ENCODE results near the gene ALPP. TPM values are rescaled to one million over a fixed set of nuclear protein-coding genes. Genes with fewer than 3 reads are reported as not detected.
"Not testable (repeated sequence)": the region's sequence is repeated elsewhere in the genome, so short reads cannot be mapped to it uniquely, and the experiment has no call there.

ALPP gene
- polyA plus RNA-seq (2012; ENCODE audit: low read depth, missing spikeins), result 0.04 TPM

DNA sequence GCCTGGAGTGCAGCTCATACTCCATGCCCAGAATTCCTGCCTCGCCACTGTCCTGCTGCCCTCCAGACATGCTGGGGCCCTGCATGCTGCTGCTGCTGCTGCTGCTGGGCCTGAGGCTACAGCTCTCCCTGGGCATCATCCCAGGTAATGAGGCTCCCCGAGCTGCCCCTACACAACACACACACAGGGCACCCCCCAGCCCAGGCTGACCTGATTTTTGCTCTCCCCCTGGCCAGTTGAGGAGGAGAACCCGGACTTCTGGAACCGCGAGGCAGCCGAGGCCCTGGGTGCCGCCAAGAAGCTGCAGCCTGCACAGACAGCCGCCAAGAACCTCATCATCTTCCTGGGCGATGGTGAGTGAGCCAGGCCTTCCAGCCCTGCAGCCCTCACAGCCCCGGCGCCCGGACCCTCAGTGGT, at the start of gene ALPP:
Gene ALPP, plus strand, starts transcription at position 17 of the 417 bp plus-strand sequence. Its CDS starts 52 bp downstream, at position 69.
- FAIRE-seq; DNase-seq (ENCODE audit: insufficient read length, low spot score): not testable (repeated sequence)

GRCh38 chr2:232329716-232330067, 48.9 kb upstream of the ALPP start:
- DNase-seq (ENCODE audit: insufficient read length, low spot score) (no peak), FAIRE-seq (no peak)
- TF ChIP-seq SPI1 (IDR thresholded peaks at IDR 0.05; ENCODE audit: low read depth, low read length), result no peak
- TF ChIP-seq PAX5 (IDR thresholded peaks at IDR 0.05; ENCODE audit: insufficient read depth, low read length, severe bottlenecking), result no peak
- TF ChIP-seq POLR2AphosphoS5 (IDR thresholded peaks at IDR 0.05; ENCODE audit: low read depth, low read length), result no peak
- TF ChIP-seq POLR2A (IDR thresholded peaks at IDR 0.05; ENCODE audit: low read depth, low read length), result no peak
- TF ChIP-seq TAF1 (IDR thresholded peaks at IDR 0.05; ENCODE audit: low read depth, low read length), result no peak
- TF ChIP-seq POU2F2 (IDR thresholded peaks at IDR 0.05; ENCODE audit: low read depth, low read length), result no peak

DNA sequence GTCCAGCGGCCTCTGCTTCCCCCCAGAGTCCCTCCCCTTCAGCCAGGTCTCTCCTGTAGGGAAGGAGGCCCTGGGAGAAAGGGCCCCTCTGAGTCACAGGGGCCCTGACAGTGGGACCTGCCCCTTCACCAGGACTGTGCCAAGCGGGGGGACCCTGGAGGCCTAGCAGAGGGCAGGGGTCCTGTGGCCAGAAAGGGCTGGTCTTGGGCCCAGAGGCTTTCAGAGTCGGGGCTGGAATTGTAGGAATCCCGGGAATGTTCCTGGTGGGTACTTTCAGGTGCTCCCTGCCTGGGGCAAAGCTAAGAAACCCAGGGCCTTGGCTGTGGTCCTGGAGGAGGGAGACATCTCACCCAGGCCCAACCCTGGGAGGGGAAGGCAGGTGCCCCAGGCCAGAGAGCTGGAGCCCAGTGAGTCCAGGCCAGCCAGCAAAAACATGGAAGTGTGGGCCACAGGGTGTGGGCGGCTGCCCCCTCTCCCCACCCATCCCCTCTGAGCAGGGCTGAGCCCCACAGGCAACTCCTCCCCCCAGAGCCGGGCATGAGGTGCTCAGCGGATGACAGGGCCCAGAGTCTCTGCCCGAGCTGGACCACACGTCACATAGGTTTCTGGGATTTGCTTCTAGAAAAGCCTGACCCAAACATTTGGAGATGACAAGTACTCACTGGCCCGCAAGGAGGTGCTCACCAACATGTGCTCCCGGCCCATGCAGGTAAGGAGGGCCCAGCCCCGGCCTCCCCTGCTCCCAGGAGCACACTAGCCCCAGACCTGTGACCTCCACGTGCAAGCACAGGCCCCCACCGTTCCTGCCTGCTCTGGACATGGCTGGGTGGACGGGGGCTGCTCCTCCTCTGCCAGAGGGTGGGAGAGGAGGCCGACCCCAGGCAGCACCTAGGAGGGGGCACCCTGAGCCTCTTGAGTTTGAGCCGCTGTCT, 48.2 kb upstream of the ALPP start:
- TF ChIP-seq SPI1 (IDR thresholded peaks at IDR 0.05; ENCODE audit: low read depth, low read length) (no peak), PAX5 (IDR thresholded peaks at IDR 0.05; ENCODE audit: insufficient read depth, low read length, severe bottlenecking) (no peak), TAF1 (IDR thresholded peaks at IDR 0.05; ENCODE audit: low read depth, low read length) (no peak), POLR2AphosphoS5 (IDR thresholded peaks at IDR 0.05; ENCODE audit: low read depth, low read length) (no peak), POU2F2 (IDR thresholded peaks at IDR 0.05; ENCODE audit: low read depth, low read length) (no peak), POLR2A (IDR thresholded peaks at IDR 0.05; ENCODE audit: low read depth, low read length) (no peak)
- FAIRE-seq (no peak), DNase-seq (ENCODE audit: insufficient read length, low spot score) (no peak)

- FAIRE-seq; DNase-seq (ENCODE audit: insufficient read length, low spot score): not testable (repeated sequence)
These were observed 47.5 kb upstream of the ALPP start for GRCh38 chr2:232331061-232331460.

GRCh38 chr2:232331641-232332040, 46.9 kb upstream of the ALPP start:
- not testable (repeated sequence) for FAIRE-seq; DNase-seq (ENCODE audit: insufficient read length, low spot score)

DNA sequence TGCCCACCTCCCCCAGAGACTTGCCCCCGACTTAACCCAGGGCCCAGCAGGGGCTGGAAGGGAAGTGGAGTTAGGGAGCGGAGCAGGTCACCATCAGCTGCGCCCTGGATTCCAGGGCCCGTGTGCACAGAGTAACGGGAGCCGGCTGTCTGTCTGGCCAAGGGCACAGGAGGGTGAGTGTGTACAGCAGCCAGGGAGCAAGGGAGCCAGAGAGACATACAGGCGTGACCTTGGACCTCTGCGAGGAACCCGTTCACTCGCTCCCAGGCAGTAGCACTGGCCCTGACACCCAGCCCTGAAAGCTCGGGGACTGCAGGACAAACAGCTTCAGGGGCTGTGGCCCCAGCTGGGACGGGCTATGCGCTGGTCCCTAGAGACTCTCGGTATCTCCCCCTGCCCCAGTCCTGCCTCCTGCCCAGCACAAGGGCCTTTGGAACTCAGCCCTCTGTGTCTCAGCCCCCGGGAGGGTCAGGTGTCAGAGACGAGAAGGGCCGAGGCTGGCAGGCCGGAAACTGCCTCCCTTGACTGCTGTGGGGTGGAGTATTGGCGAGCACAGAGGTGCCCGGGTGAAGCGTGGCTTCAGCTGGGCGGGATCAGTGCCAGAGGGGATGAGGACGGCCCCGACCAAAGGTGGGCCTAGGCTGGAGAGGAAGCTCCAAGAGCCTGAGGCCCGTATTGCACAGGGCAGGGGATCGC, 46.2 kb upstream of the ALPP start:
- DNase-seq (ENCODE audit: insufficient read length, low spot score), result not testable (repeated sequence)
- peak; percentile 66 for FAIRE-seq

DNA sequence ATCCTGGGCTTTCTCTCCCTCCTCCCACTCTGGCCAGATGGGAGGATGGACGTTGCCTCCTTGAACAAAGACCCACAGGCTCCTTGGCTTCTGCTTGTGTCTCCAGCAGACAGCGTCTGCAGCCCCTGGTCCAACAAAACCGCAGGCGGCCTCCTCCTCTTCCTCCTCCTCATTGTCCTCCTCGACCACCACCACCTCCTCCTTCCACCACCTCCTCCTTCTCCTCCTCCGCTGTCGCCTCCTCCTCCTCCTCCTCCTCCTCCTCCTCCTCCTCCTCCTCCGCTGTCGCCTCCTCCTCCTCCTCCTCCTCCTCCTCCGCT, 45.7 kb upstream of the ALPP start:
- TF ChIP-seq PAX5 (IDR thresholded peaks at IDR 0.05; ENCODE audit: insufficient read depth, low read length, severe bottlenecking), result no peak
- no peak for TF ChIP-seq SPI1 (IDR thresholded peaks at IDR 0.05; ENCODE audit: low read depth, low read length)
- TF ChIP-seq POLR2AphosphoS5 (IDR thresholded peaks at IDR 0.05; ENCODE audit: low read depth, low read length), result no peak
- TF ChIP-seq POU2F2 (IDR thresholded peaks at IDR 0.05; ENCODE audit: low read depth, low read length), result no peak
- no peak for TF ChIP-seq TAF1 (IDR thresholded peaks at IDR 0.05; ENCODE audit: low read depth, low read length)
- TF ChIP-seq POLR2A (IDR thresholded peaks at IDR 0.05; ENCODE audit: low read depth, low read length), result no peak
- DNase-seq (ENCODE audit: insufficient read length, low spot score) (no peak), FAIRE-seq (no peak)

- no peak for TF ChIP-seq POU2F2 (IDR thresholded peaks at IDR 0.05; ENCODE audit: low read depth, low read length)
- TF ChIP-seq POLR2AphosphoS5 (IDR thresholded peaks at IDR 0.05; ENCODE audit: low read depth, low read length), result no peak
- FAIRE-seq (no peak), DNase-seq (ENCODE audit: insufficient read length, low spot score) (no peak)
These were observed 45.0 kb upstream of the ALPP start for GRCh38 chr2:232333361-232334135.

DNA sequence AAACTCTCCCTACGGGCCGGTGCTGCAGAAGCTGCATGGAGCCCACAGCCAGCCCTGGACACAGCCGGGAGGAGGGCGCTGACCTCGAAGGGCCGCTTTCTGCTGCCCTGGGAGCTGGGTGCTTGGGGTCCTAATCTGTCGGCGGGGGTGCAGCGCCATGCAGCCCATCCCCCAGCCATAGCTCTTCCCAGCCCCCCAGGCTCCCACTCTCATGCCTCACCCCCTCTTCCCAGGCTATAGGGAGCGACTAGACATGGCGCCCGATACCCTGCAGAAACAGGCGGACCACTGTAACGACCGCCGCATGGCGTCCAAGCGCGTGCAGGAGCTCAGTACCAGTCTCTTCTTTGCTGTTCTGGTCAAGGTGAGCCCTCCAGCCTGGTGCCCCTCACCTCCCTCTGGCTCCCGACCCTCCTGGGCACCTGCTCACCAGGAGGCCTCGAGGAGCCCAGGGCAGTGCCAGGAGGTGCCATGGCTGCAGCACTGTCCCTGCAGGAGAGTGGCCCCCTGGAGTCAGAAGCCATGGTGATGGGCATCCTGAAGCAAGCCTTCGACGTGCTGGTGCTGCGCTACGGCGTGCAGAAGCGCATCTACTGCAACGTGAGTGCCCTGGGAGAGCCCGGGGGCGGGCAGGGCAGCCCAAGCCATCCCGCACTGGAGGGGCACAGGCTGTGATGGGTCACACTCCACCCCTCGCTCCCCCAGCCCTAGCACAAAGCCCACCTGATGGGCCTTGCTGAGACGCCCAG, 44.2 kb upstream of the ALPP start:
- not testable (repeated sequence) for FAIRE-seq; DNase-seq (ENCODE audit: insufficient read length, low spot score)

- not testable (repeated sequence) for FAIRE-seq; DNase-seq (ENCODE audit: insufficient read length, low spot score)
These were observed 43.7 kb upstream of the ALPP start for GRCh38 chr2:232334885-232335205.

DNA sequence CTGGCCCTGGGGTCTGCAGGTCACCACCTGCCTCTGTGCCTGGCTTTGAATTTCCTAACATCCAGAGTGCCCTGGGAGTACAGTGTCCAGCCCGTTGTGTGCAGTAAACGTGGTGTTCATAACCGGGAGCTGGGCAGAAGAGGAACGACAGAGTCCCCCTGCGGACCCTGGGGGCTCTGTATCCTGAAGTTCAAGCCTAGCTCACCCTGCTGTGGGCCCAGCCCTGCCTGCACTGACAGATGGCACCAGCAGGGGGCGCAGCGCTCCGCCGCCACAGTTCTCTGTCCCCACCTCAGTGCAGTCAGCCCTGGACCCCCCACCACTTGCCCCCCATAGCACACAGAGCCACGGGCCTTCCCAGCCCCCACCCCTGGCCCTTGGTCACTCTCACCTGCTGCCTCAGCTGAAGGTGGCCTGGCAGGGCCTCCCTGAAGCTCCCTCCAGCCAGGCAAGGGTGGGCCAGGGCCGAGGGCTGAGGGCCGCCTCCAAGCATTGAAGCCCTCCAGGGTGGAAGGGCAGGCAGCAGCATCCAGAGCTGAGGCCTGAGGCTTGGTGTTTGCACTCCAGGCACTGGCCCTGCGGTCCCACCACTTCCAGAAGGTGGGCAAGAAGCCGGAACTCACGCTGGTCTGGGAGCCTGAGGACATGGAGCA, 43.2 kb upstream of the ALPP start:
- not testable (repeated sequence) for DNase-seq (ENCODE audit: insufficient read length, low spot score)
- FAIRE-seq, result peak; percentile 98

Data from GM12891 (cell line).